Liver (tissue), 9 donors: ENCODE measurements around the gene PLPP4. TPM values are rescaled to one million over a fixed set of nuclear protein-coding genes. Genes with fewer than 3 reads are reported as not detected.

Experiments
- DNase-seq: peaks from one replicate; pipeline ENCODE4 v3.0.0-alpha.2; 2017; ENCODE audit warnings: low spot score
- H3K27ac ChIP-seq, 2 donors: one replicate each; pipeline ENCODE4 v1.7.0; 2013; ENCODE audit warnings: inconsistent platforms in 2 of 2, low read length in 2 of 2, control low read depth in 1 of 2, low read depth in 1 of 2, mild to moderate bottlenecking in 1 of 2
- H3K27me3 ChIP-seq, 4 donors: one replicate each; pipeline versions ENCODE4 v1.6.1 to v1.7.0; 2013; ENCODE audit warnings: low read length in 3 of 4, inconsistent platforms in 1 of 4, mild to moderate bottlenecking in 1 of 4, moderate library complexity in 1 of 4; ENCODE audit not compliant: control insufficient read depth in 4 of 4, insufficient read depth in 4 of 4
- H3K36me3 ChIP-seq, 4 donors: one replicate each; pipeline versions ENCODE4 v1.6.1 to v1.7.0; 2013; ENCODE audit warnings: low read length in 3 of 4, mild to moderate bottlenecking in 3 of 4, low read depth in 1 of 4, moderate library complexity in 1 of 4; ENCODE audit not compliant: control insufficient read depth in 4 of 4, insufficient read depth in 3 of 4
- H3K4me1 ChIP-seq, 4 donors: one replicate each; pipeline versions ENCODE4 v1.6.1 to v1.7.0; 2013; ENCODE audit warnings: low read length in 3 of 4, mild to moderate bottlenecking in 3 of 4, moderate library complexity in 1 of 4; ENCODE audit not compliant: control insufficient read depth in 4 of 4, insufficient read depth in 4 of 4
- H3K4me3 ChIP-seq, 3 donors: one replicate each; pipeline versions ENCODE4 v1.6.1 to v1.7.0; 2013; ENCODE audit warnings: low read length in 3 of 3, control low read depth in 1 of 3, low read depth in 1 of 3, mild to moderate bottlenecking in 1 of 3
- H3K9ac ChIP-seq, 2 donors: one replicate each; pipeline ENCODE4 v1.7.0; 2013; ENCODE audit warnings: low read length in 2 of 2, mild to moderate bottlenecking in 2 of 2, moderate library complexity in 2 of 2, control low read depth in 1 of 2, low read depth in 1 of 2
- H3K9me3 ChIP-seq, 4 donors: one replicate each; pipeline versions ENCODE4 v1.6.1 to v1.7.0; 2013; ENCODE audit warnings: low read length in 3 of 4; ENCODE audit not compliant: control insufficient read depth in 4 of 4
- EGR1 ChIP-seq, 2 donors: IDR thresholded peaks; 2 replicates each; pipeline ENCODE4 v1.6.1; 2016 to 2018; ENCODE audit warnings: antibody characterized with exemption in 2 of 2, low read depth in 2 of 2
- FOXA1 ChIP-seq: IDR thresholded peaks from 2 replicates; pipeline ENCODE4 v1.6.1; 2016; ENCODE audit warnings: antibody characterized with exemption
- GABPA ChIP-seq, 2 donors: IDR thresholded peaks in 1 of 2; conservative IDR thresholded peaks in 1 of 2; 2 replicates each; pipeline ENCODE4 v1.6.1; 2016; ENCODE audit warnings: antibody characterized with exemption in 2 of 2, mild to moderate bottlenecking in 1 of 2, moderate library complexity in 1 of 2
- HNF4A ChIP-seq, 2 donors: conservative IDR thresholded peaks; 2 replicates each; pipeline ENCODE4 v1.6.1; 2016; ENCODE audit warnings: antibody characterized with exemption in 2 of 2, mild to moderate bottlenecking in 2 of 2
- HNF4G ChIP-seq: IDR thresholded peaks from 2 replicates; pipeline ENCODE4 v1.6.1; 2016; ENCODE audit warnings: antibody characterized with exemption
- JUND ChIP-seq, 2 donors: IDR thresholded peaks; 2 replicates each; pipeline ENCODE4 v1.6.1; 2016; ENCODE audit warnings: antibody characterized with exemption in 2 of 2
- NR2F2 ChIP-seq: IDR thresholded peaks from 2 replicates; pipeline ENCODE4 v1.6.1; 2016; ENCODE audit warnings: antibody characterized with exemption
- RAD21 ChIP-seq, 2 donors: IDR thresholded peaks; 2 replicates each; pipeline ENCODE4 v1.6.1; 2016; ENCODE audit warnings: antibody characterized with exemption in 2 of 2, mild to moderate bottlenecking in 2 of 2
- RXRA ChIP-seq, 2 donors: IDR thresholded peaks; 2 replicates each; pipeline ENCODE4 v1.6.1; 2017 to 2018; ENCODE audit warnings: antibody characterized with exemption in 2 of 2, mild to moderate bottlenecking in 1 of 2
- SP1 ChIP-seq: IDR thresholded peaks from 2 replicates; pipeline ENCODE4 v1.6.1; 2018; ENCODE audit warnings: antibody characterized with exemption, mild to moderate bottlenecking
- TAF1 ChIP-seq: conservative IDR thresholded peaks from 2 replicates; pipeline ENCODE4 v1.6.1; 2016; ENCODE audit warnings: antibody characterized with exemption, mild to moderate bottlenecking
- YY1 ChIP-seq: IDR thresholded peaks from 2 replicates; pipeline ENCODE4 v1.6.1; 2016; ENCODE audit warnings: antibody characterized with exemption, mild to moderate bottlenecking
- WGBS: extraction: QIAGEN DNeasy Blood & Tissue Kit; methylation state at CpG from one replicate; pipeline ENCODE4 v1.1.7; 2013; 5-methylcytosine and 5-hydroxymethylcytosine counted together
- polyA plus RNA-seq, 2 donors: library from polyadenylated mRNA; stranded (reverse) in 1 of 2; unstranded in 1 of 2; fragments of 200-250 nt in 1 of 2; fragments of >200 nt in 1 of 2; fragmentation: Nextera tagmentation in 1 of 2; extraction: Ambion mirVana in 1 of 2; gene quantifications; one replicate each; pipeline versions ENCODE4 v1.2.1 to v1.2.3, GENCODE V29; 2013 to 2015
- total RNA-seq, 2 donors: library from RNA; depleted of rRNA; stranded (reverse); fragments of >200 nt; gene quantifications; one replicate each; pipeline ENCODE4 v1.2.3, GENCODE V29; 2014
- TF ChIP-seq, protein P1 (sequence below): IDR thresholded peaks from 2 replicates; pipeline ENCODE4 v1.6.1; 2016; ENCODE audit warnings: antibody characterized with exemption
- TF ChIP-seq, protein P2 (sequence below): fragments of 150-350 bp; IDR thresholded peaks from 2 replicates; pipeline ENCODE4 v1.5.1; 2017; ENCODE audit warnings: improper control_type of control experiment, low read depth, low read length; ENCODE audit not compliant: missing input control
- TF ChIP-seq, protein P3 (sequence below): IDR thresholded peaks from 2 replicates; pipeline ENCODE4 v1.6.1; 2016; ENCODE audit warnings: antibody characterized with exemption
- TF ChIP-seq, protein P4 (sequence below): IDR thresholded peaks from 2 replicates; pipeline ENCODE4 v1.6.1; 2016; ENCODE audit warnings: antibody characterized with exemption, mild to moderate bottlenecking
- TF ChIP-seq, protein P5 (sequence below): IDR thresholded peaks from 2 replicates; pipeline ENCODE4 v1.6.1; 2016; ENCODE audit warnings: antibody characterized with exemption
- donor health status: healthy.
- donor health status: healthy.
- donor health status: healthy.
- donor health status: healthy.
- donor health status: healthy.

PLPP4 gene
- total and polyA plus RNA-seq, 4 donors = 0.14 to 2.8 (median 0.93) TPM

DNA sequence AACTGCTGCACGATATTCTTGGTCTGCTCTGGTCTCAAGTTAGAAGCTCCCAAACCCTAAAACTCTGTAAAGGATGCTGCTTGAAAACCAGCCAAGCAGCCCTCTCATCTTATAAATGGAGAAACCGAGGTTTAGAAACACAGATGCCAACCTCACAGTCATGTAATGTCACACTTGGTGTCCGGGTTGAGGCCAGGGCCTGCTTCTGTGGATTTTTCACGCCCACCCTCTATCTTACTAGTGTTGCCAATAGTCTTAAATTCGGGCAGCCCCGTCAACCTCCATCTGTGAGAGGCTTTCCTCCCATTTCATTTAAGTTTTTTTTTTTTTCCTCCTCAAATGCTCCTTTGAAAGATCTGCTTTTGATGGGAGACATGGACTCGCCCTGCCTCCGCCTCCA lies 28.9 kb downstream of the PLPP4 start:
- H3K4me1 ChIP-seq = no peaks in the 10 kb centered on the region
- no peak for DNase-seq
- H3K27me3 ChIP-seq = no peaks in the 10 kb centered on the region
- H3K9ac ChIP-seq = no peak overlapping the region
- no peak overlapping the region for H3K4me3 ChIP-seq
- 87% methylated on average over 8 of the region's 8 CpGs for WGBS
- H3K27ac ChIP-seq = no peak overlapping the region
- TF ChIP-seq EGR1 (IDR thresholded peaks at IDR 0.05; ENCODE audit: low read depth in 2 of 2) (no peak), FOXA1 (no peak), HNF4A (conservative IDR thresholded peaks at IDR 0.05) (no peak), HNF4G (no peak), GABPA (IDR thresholded peaks at IDR 0.05 in 1 of 2, conservative IDR thresholded peaks at IDR 0.05 in 1 of 2) (no peak), TAF1 (no peak), SP1 (no peak), YY1 (no peak), RXRA (IDR thresholded peaks at IDR 0.05) (no peak), NR2F2 (no peak), JUND (IDR thresholded peaks at IDR 0.05) (no peak)
- TF ChIP-seq, protein P1, sequence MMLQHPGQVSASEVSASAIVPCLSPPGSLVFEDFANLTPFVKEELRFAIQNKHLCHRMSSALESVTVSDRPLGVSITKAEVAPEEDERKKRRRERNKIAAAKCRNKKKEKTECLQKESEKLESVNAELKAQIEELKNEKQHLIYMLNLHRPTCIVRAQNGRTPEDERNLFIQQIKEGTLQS = no peak
- TF ChIP-seq, protein P2, sequence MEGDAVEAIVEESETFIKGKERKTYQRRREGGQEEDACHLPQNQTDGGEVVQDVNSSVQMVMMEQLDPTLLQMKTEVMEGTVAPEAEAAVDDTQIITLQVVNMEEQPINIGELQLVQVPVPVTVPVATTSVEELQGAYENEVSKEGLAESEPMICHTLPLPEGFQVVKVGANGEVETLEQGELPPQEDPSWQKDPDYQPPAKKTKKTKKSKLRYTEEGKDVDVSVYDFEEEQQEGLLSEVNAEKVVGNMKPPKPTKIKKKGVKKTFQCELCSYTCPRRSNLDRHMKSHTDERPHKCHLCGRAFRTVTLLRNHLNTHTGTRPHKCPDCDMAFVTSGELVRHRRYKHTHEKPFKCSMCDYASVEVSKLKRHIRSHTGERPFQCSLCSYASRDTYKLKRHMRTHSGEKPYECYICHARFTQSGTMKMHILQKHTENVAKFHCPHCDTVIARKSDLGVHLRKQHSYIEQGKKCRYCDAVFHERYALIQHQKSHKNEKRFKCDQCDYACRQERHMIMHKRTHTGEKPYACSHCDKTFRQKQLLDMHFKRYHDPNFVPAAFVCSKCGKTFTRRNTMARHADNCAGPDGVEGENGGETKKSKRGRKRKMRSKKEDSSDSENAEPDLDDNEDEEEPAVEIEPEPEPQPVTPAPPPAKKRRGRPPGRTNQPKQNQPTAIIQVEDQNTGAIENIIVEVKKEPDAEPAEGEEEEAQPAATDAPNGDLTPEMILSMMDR = no peak
- TF ChIP-seq, protein P3, sequence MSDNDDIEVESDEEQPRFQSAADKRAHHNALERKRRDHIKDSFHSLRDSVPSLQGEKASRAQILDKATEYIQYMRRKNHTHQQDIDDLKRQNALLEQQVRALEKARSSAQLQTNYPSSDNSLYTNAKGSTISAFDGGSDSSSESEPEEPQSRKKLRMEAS = no peak
- TF ChIP-seq, protein P4, sequence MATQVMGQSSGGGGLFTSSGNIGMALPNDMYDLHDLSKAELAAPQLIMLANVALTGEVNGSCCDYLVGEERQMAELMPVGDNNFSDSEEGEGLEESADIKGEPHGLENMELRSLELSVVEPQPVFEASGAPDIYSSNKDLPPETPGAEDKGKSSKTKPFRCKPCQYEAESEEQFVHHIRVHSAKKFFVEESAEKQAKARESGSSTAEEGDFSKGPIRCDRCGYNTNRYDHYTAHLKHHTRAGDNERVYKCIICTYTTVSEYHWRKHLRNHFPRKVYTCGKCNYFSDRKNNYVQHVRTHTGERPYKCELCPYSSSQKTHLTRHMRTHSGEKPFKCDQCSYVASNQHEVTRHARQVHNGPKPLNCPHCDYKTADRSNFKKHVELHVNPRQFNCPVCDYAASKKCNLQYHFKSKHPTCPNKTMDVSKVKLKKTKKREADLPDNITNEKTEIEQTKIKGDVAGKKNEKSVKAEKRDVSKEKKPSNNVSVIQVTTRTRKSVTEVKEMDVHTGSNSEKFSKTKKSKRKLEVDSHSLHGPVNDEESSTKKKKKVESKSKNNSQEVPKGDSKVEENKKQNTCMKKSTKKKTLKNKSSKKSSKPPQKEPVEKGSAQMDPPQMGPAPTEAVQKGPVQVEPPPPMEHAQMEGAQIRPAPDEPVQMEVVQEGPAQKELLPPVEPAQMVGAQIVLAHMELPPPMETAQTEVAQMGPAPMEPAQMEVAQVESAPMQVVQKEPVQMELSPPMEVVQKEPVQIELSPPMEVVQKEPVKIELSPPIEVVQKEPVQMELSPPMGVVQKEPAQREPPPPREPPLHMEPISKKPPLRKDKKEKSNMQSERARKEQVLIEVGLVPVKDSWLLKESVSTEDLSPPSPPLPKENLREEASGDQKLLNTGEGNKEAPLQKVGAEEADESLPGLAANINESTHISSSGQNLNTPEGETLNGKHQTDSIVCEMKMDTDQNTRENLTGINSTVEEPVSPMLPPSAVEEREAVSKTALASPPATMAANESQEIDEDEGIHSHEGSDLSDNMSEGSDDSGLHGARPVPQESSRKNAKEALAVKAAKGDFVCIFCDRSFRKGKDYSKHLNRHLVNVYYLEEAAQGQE = no peak
- TF ChIP-seq, protein P5, sequence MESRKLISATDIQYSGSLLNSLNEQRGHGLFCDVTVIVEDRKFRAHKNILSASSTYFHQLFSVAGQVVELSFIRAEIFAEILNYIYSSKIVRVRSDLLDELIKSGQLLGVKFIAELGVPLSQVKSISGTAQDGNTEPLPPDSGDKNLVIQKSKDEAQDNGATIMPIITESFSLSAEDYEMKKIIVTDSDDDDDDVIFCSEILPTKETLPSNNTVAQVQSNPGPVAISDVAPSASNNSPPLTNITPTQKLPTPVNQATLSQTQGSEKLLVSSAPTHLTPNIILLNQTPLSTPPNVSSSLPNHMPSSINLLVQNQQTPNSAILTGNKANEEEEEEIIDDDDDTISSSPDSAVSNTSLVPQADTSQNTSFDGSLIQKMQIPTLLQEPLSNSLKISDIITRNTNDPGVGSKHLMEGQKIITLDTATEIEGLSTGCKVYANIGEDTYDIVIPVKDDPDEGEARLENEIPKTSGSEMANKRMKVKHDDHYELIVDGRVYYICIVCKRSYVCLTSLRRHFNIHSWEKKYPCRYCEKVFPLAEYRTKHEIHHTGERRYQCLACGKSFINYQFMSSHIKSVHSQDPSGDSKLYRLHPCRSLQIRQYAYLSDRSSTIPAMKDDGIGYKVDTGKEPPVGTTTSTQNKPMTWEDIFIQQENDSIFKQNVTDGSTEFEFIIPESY = no peak
- peaks cover 0 to 3% (median under 1%) of the 10 kb centered on the region in 4 donors for H3K9me3 ChIP-seq
- no peaks in the 10 kb centered on the region for H3K36me3 ChIP-seq

DNA sequence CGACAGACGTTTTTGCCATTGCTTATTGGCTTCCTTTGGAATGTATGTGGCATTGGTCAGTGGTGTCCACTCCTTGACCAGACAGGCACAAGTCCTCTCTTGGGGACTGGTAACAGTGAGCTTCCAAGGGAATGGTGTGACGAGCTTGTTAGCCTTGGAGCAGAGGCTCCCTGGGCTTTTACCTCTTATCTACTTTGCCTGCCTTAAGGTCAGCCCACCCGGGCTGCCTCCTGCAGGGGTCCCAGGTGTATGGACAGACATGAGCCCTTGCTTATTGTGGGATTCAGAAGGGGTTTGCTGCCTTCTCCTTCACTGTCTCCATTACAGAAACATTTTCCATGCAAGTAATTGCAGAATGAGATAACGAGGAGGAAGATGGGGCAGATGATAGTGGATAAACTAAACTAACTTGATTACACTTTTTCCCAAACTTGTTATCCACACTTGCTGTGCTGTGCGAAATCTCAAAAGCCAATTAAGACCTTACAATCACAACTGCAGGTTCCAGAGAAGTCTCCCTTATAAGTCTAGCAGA lies 29.7 kb downstream of the PLPP4 start:
- peaks cover 0 to 1% (median 0%) of the 10 kb centered on the region in 4 donors for H3K9me3 ChIP-seq
- H3K27me3 ChIP-seq = no peaks in the 10 kb centered on the region
- no peak overlapping the region for H3K27ac ChIP-seq
- WGBS = 62% methylated on average over 6 of the region's 6 CpGs
- no peak overlapping the region for H3K9ac ChIP-seq
- no peaks in the 10 kb centered on the region for H3K4me1 ChIP-seq
- H3K4me3 ChIP-seq = no peak overlapping the region
- no peak for TF ChIP-seq HNF4G
- no peak for TF ChIP-seq RAD21 (IDR thresholded peaks at IDR 0.05)
- TF ChIP-seq, protein P3 = no peak
- TF ChIP-seq YY1 = no peak
- no peaks in the 10 kb centered on the region for H3K36me3 ChIP-seq
- no peak for DNase-seq
